GM21423 (cell line): ENCODE measurements around the gene HPGD.

Experiments
- ATAC-seq: cut with Tn5 transposase; IDR thresholded peaks from one replicate; pipeline ENCODE4 v1.9.1; 2021; ENCODE audit warnings: mild to moderate bottlenecking, moderate library complexity; ENCODE audit not compliant: unreplicated experiment

The HPGD gene

DNA sequence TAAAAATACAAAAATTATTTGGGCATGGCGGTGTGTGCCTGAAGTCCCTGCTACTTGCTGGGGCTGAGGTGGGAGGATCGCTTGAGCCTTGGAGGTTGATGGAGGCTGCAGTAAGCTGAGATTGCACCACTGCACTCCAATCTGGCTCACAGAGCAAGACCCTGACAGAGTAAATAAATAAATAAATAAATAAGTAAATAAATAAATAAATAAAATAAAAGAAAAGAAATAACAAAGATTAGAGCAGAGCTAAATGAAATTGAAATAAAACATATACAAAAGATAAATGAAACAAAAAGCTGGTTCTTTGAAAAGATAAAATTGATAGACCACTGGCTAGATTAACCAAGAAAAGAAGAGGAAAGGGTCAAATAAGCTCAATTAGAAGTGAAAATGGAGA is 43.1 kb downstream of the HPGD start:
- ATAC-seq = no peak

DNA sequence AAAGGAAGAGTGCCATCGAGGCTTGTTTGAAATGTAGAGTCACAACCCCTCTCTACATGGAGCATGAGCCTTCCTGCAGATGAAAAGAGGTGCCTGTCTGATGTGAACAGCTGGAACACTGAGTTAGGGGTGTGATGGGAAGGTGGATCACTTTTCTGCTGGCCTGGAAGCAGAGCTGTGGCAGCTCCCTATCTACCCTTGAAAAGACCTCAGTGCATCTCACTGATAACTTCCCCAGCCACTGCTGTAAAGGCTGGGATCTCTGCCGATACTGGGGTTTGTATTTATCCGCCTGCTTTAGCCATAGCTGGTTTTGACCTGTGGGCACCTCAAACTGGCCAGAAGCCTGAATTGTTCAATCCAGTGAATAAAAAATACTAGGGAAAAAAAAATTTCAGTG is 46.8 kb downstream of the HPGD start:
- ATAC-seq = no peak

DNA sequence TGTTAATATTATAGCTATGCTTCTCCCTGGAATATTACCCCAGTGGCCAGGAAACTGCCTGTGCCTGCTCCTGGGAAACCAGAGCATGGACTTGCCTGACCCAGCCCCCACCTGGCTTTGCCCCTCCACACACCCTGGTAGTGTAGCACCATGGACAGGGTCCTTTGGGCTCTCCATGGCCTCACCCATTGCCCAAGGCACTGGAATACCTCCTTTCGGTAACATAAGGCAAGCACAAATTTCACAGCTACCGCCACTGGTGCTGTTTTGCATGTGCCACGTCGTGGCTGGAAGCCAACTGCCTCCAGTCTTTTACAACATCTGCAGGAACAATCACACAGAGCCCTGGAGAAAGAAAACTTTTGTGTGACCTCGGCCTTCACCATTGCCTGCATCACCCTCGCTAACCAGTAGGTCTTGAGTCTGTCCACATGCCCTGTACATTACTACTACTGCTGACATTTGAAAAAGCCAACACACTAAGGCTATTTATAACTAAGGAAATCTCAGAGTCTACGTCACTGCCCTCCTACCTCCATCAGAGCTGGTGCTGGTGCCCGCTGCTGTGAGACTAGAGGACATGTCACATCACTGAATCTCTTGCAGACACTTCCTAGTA is 47.7 kb downstream of the HPGD start:
- ATAC-seq = no peak

DNA sequence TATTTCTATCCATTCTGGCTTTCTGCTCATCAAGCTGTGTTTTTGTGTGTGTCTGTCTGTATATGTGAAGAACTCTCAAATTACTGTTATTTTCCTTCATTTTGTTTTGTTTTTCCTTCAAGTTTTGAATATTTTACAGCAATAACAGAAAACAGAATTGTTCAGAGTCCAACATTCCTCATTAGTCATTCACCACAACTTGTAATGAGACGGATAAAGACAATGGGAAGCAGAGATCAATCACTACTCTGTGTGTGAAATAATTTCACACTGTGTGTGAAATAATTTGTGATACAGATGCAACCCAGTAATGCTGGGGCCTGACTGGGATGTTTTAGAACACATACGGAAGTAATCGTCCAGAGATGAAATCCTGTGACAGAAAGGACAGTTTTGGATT is 55.2 kb downstream of the HPGD start:
- no peak for ATAC-seq

DNA sequence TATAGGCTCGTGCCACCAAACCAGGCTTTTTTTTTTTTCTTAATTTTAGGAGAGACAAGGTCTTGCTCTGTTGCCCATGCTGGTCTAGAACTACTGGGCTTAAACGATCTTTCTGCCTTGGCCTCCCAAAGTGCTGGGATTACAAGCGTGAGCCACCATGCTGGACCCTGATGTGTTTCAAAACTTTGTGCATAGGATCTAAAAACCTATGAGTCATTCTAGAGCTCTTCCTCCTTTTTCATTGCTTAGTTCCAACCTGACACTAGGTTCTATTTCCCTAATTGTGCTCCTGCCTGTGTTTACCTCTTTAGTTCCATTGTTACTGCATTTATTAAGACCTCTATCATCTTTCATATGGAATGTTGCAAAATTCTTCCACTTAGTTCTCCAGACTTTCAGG is 57.3 kb downstream of the HPGD start:
- ATAC-seq = no peak

DNA sequence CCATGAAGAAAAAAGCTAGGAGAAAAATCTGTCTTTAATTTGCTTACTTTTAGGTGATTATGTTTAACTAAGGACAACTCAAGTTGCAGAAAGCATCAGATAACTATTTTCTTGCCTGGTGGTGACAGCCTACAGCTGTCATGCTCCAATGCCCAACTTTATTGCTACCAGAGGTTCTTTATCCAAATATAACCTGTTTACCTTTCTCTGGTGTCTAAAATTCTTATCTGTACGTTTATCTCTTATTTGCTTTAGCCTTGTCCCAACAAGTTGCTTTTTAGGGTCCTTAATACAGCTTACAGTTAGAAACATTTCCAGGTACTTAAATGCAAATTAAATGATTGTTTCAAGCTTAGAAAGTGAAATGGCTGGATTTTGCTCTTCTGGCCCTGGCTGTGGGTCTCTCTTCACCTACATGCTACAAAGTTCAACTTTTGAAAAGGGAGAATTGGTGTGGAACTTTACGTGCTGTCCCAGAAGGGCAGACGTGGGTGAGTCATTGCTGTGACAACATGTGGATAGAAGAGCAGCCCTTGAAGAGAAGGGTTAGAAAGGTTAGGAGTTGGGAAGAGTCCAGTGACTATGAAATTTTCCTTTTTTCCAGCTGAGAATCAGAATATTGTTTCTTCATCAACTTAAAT is 60.7 kb downstream of the HPGD start:
- ATAC-seq = no peak

DNA sequence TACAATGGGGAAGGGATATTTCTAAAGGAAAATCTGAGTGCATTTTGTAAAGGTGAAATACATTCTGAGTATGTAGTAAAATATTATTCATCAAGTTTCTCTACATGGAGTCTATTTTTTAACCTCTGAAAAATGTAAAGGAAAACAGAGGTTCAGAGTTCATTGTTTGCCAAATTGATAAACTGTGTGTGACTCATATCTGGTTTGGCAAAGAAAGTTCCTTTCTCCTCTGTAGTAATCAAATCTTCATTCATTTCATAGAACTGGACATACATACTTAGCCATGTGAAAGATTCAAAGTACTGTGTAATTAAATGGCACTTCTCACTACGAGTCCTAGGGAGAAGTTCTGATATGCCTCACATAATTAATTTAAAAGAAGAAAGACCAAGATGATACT is 61.6 kb downstream of the HPGD start:
- ATAC-seq = no peak

DNA sequence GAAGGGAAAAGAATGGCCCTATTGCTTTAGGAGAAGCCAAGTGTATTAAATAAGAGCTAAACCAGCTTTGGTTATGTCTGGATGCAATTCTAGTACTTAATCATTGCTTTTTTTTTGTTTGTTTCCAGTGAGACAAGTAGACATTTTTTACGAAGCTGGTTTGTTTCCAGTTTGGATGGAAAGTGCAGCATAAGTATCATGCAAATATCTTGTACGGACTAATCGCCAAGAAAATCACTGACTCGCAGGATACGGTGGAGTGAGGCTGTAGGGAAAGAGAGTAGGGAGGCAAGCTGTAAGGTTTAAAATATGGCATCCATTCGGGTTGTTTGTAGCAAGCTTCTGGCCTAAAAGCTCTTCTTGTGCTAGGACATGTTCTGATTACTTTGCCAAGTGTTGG is 64.8 kb downstream of the HPGD start:
- ATAC-seq = no peak

DNA sequence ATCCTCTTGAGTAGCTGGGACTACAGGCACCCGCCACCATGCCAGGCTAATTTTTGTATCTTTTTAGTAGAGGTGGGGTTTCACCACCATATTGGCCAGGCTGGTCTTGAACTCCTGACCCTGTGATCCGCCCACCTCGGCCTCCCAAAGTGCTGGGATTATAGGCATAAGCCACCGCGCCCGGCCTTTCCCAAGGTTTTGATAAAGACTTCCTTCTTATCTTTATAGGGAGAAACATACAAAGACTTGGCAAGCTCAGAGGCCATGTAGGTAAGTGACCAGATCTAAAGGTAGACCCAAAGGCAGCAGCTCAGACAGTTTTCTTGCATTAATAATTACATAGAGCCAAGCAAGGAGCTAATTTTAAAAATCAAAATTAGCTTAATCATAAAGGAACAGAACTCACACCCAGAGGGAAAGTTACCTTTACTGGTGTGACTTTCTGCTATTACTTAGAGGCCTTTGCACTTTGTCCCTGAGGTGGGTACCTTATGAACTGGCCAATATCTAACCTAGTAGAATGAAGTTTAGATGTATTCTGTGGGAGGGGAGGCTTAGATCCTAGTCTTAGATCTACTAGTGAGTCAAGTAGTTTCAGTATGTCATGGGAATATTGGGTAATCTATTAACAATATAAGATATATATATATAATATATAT is 67.3 kb downstream of the HPGD start:
- no peak for ATAC-seq

DNA sequence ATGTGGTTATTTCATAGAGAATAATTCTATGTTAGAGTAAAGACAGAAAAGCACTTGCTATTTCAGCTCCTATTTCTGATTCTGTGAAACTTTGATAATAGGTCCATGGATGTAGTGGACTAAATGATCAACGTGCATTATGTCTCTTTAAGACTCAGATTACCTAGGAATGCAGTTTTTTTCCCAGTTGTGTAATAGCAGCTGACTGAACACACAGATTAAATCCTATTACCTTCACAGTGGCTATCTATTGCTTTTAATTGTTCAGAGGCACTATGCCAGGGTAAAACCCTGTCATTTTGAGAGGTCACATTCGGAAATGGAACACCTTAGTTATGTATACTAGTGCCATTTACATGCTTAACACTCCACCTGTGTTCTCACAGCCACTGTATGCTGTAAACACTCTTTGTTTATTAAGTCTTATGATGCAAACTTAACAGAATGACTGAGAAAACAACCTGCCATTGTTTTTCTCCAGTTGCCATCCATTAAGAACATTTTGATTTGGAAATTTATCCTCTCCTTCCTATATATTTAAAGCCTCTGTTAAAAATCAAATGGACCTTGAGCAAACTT is 70.5 kb downstream of the HPGD start:
- no peak for ATAC-seq

DNA sequence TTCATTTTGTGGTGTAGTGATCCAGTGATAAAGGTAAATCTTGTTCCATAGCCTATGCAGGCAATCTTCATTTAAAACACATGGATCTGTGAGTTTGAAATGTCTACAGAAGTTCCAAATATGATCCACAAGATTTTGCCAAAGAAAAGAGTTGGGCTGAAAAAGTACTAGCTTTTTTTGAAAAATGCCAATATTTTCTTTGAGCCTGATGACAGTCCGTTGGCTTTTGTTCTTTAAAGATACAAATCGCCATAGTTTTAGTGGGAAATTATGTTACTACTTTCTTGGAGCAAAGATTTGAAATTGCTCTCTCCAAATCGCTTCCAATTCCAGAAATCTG is 71.5 kb downstream of the HPGD start:
- no peak for ATAC-seq

DNA sequence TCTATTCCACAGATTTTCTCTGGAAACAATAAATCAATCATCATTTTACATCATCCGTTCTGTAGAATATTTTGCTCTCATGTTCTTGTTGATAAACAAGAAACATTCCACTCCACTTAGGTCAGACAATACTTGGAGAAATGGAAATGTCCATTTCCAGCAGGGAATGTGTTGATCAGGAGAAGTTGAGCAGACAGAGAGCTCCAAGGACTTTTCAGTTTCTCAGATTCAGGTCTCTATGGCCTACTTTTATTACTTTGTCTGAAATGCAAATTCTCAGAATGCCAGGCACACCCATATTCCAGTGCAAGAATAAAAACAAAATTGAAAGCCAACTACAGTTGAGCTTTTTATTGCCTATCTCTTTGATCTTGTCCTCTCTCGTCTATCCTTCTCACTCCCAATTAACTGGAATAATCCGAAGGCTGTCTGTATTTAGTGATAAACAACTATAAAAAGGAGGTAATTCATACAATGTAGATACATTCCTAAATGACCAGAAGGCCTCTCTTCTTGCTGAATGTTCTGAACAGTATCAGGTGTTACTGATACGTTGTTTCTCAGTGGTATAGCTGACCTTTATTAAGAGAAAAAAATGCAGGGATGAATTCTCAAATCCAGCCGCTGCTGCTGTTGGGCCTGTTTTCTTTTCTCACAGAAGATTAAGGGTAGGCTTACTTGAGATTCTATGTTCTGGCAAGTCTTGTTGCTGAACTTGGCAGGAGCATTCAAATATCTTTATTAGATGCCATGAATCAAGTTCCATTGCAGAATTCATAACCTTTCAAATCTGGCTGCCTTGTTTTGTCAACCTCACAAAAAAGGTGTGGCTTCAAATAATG is 72.1 kb downstream of the HPGD start:
- no peak for ATAC-seq

DNA sequence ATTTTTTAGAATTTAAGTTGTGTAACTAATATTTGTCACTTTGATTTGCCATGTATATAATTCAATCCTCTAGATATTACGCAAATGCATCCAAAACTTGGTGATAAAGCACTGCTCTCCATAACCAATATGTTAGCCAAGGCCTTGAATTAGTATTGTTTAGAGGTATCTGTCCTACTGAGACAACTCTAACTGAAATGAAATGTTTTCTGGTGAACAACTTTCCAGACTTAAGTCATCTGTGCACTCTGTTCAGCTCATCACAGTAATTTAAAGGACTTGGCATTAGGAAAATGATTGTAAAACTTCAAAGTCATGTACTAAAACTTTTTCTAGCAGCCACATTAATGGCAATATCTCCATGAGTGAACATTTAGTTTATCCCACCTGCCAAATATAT is 73.1 kb downstream of the HPGD start:
- ATAC-seq = no peak

DNA sequence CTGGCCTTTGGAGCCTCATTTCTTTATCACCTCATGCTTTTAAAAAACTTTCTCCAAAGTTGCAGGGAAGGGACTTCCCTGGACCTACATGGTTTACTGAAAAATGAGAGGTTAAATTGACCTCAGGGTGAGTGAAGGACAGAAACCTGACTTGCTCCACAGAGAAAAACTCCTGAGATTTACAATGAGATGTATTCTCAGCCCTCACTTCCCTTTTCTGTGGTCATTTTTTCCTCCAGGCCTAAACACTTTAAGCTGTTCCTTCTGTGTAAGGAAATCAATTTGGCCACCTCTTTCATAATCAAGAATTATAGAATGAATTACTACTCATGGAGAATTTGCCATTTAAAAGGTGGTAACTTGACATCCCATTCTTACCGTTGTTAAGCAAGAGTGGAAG is 77.9 kb downstream of the HPGD start:
- ATAC-seq = no peak
